NCI-H146 (cell line): Measurements from ENCODE around the gene WDR82.

ENCODE experiments used
- DNase-seq: peaks from one replicate; lab custom pipeline; 2025; lab: John Stamatoyannopoulos, UW

Gene WDR82

GRCh38 chr3:52238193-52238760 lies 40.2 kb downstream of the WDR82 start:
- no peak for DNase-seq

- no peak for DNase-seq
Observed at GRCh38 chr3:52237657-52238172, 40.7 kb downstream of the WDR82 start.

- no peak for DNase-seq
Observed at GRCh38 chr3:52237006-52237656, 41.3 kb downstream of the WDR82 start.

- DNase-seq = no peak
Observed at GRCh38 chr3:52236424-52236886, 42.0 kb downstream of the WDR82 start.

GRCh38 chr3:52234516-52235447 lies 43.7 kb downstream of the WDR82 start:
- DNase-seq = no peak

- no peak for DNase-seq
Observed at GRCh38 chr3:52233968-52234367, 44.5 kb downstream of the WDR82 start.

- no peak for DNase-seq
Observed at GRCh38 chr3:52233108-52233591, 45.3 kb downstream of the WDR82 start.

GRCh38 chr3:52232279-52233107 lies 46.0 kb downstream of the WDR82 start:
- no peak for DNase-seq

- peak; percentile 43 for DNase-seq
Observed at GRCh38 chr3:52231502-52232278, 46.8 kb downstream of the WDR82 start.

- DNase-seq = no peak
Observed at GRCh38 chr3:52230889-52231499, 47.5 kb downstream of the WDR82 start.

GRCh38 chr3:52230461-52230860 lies 48.0 kb downstream of the WDR82 start:
- DNase-seq = no peak

- DNase-seq = no peak
Observed at GRCh38 chr3:52229656-52230055, 48.8 kb downstream of the WDR82 start.

GRCh38 chr3:52228751-52229291 lies 49.6 kb downstream of the WDR82 start:
- no peak for DNase-seq

GRCh38 chr3:52228266-52228665 lies 50.2 kb downstream of the WDR82 start:
- DNase-seq = no peak

- no peak for DNase-seq
Observed at GRCh38 chr3:52227766-52228165, 50.7 kb downstream of the WDR82 start.

GRCh38 chr3:52227117-52227516 lies 51.3 kb downstream of the WDR82 start:
- no peak for DNase-seq

- no peak for DNase-seq
Observed at GRCh38 chr3:52226229-52226817, 52.1 kb downstream of the WDR82 start.

GRCh38 chr3:52225452-52226228 lies 52.8 kb downstream of the WDR82 start, which contains the start of gene TLR9:
TSS of gene TLR9 (minus strand) at chr3:52225645. CDS start at chr3:52225529, 116 bp downstream.
- DNase-seq = no peak
